ENCODE measurements around the gene TMEM233.

DNA sequence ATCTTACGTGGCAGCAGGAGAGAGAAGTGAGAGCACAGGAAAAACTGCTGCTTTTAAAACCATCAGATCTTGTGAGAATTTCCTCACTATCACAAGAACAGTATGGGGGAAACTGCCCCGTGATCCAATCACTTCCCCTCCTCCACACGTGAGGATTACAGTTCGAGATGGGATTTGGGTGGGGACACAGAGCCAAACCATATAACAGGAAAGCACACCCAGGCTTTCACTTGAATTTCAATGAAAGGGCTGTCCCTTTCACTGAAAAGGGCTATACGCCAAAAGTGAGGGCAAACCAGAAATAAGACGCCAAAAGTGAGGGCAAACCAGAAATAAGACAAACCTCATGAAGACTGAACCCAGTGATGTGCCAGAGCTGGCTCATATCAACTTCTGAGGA lies 22.8 kb upstream of the TMEM233 start:
- no peak for TF ChIP-seq EZH2 (IDR thresholded peaks at IDR 0.05; ENCODE audit: borderline replicate concordance, control insufficient read depth, low read depth, low read length)
- TF ChIP-seq, protein P1, sequence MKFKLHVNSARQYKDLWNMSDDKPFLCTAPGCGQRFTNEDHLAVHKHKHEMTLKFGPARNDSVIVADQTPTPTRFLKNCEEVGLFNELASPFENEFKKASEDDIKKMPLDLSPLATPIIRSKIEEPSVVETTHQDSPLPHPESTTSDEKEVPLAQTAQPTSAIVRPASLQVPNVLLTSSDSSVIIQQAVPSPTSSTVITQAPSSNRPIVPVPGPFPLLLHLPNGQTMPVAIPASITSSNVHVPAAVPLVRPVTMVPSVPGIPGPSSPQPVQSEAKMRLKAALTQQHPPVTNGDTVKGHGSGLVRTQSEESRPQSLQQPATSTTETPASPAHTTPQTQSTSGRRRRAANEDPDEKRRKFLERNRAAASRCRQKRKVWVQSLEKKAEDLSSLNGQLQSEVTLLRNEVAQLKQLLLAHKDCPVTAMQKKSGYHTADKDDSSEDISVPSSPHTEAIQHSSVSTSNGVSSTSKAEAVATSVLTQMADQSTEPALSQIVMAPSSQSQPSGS (IDR thresholded peaks at IDR 0.05; ENCODE audit: low read length): no peak
- no peak for TF ChIP-seq RFX5 (IDR thresholded peaks at IDR 0.05; ENCODE audit: low read depth, low read length)
- no peak for TF ChIP-seq POLR2AphosphoS2 (IDR thresholded peaks at IDR 0.05; ENCODE audit: low read depth, low read length)
- no peak for TF ChIP-seq JUND (IDR thresholded peaks at IDR 0.05; ENCODE audit: low read depth, low read length)

Data from GM12878 (cell line).